Aorta (tissue), 5 donors: ENCODE data around the gene DDX31. TPM values are rescaled to one million over a fixed set of nuclear protein-coding genes. Genes with fewer than 3 reads are reported as not detected.

Source experiments
- ATAC-seq: fragments of 200-7000 bp; cut with Tn5 transposase; one replicate; pipeline ENCODE4 v1.9.1; 2022; ENCODE audit warnings: moderate library complexity; ENCODE audit not compliant: low FRiP score
- DNase-seq, 2 donors: peaks; one replicate each; pipeline ENCODE4 v3.0.0-alpha.2; 2020
- H3K27ac ChIP-seq, 2 donors: one replicate each; pipeline ENCODE4 v1.5.1; 2013; ENCODE audit warnings: low read length in 2 of 2, mild to moderate bottlenecking in 2 of 2, moderate library complexity in 2 of 2, control low read depth in 1 of 2, inconsistent platforms in 1 of 2, low read depth in 1 of 2
- H3K27me3 ChIP-seq, 2 donors: one replicate each; pipeline ENCODE4 v1.6.1; 2013; ENCODE audit warnings: control low read depth in 1 of 2, low read length in 1 of 2, mild to moderate bottlenecking in 1 of 2, moderate library complexity in 1 of 2; ENCODE audit not compliant: insufficient read depth in 2 of 2, control insufficient read depth in 1 of 2
- H3K36me3 ChIP-seq, 2 donors: one replicate each; pipeline ENCODE4 v1.6.1; 2013; ENCODE audit warnings: control low read depth in 1 of 2, low read length in 1 of 2, mild to moderate bottlenecking in 1 of 2; ENCODE audit not compliant: insufficient read depth in 2 of 2, control insufficient read depth in 1 of 2
- H3K4me1 ChIP-seq, 2 donors: one replicate each; pipeline ENCODE4 v1.6.1; 2013; ENCODE audit warnings: low read length in 2 of 2, control low read depth in 1 of 2, mild to moderate bottlenecking in 1 of 2, moderate library complexity in 1 of 2; ENCODE audit not compliant: insufficient read depth in 2 of 2, control insufficient read depth in 1 of 2
- H3K4me3 ChIP-seq, 2 donors: one replicate each; pipeline ENCODE4 v1.5.1; 2013; ENCODE audit warnings: low read length in 2 of 2, control low read depth in 1 of 2, mild to moderate bottlenecking in 1 of 2
- H3K9me3 ChIP-seq: one replicate; pipeline ENCODE4 v1.6.1; 2013; ENCODE audit warnings: mild to moderate bottlenecking, low read length; ENCODE audit not compliant: control insufficient read depth
- WGBS, 2 donors: extraction: QIAGEN DNeasy Blood & Tissue Kit; methylation state at CpG; one replicate each; pipeline ENCODE4 v1.1.7; 2013; 5-methylcytosine and 5-hydroxymethylcytosine counted together
- intact Hi-C, 2 donors: fragments of 100-400 bp; cut with DNase I; formaldehyde crosslinking; loops; one replicate each; pipeline versions ENCODE4 v1.14.2 to v1.15.0; 2022
- polyA plus RNA-seq, 2 donors: library from polyadenylated mRNA; stranded (reverse); fragments of 200-250 nt; gene quantifications; one replicate each; pipeline ENCODE4 v1.2.3, GENCODE V29; 2013
- total RNA-seq, 2 donors: library from RNA; stranded (reverse); fragmentation: NEBNext Ultra II Directional; extraction: Animal tissue kit (Norgen Biotek cat#: 25700); gene quantifications; one replicate each; pipeline ENCODE4 v1.2.1, GENCODE V29; 2021
- donor health status: healthy with polysubstance abuse.
- donor health status: Bipolar disorder and iron deficiency.
- donor health status: DM: no; HTN: no; CAD: no.
- donor health status: DM: no; HTN: no; CAD: no.
- donor health status: DM: yes; HTN: yes; CAD: no.

DDX31 gene
- total and polyA plus RNA-seq, 4 donors: 2.8 to 14.1 (median 10.5) TPM

DNA sequence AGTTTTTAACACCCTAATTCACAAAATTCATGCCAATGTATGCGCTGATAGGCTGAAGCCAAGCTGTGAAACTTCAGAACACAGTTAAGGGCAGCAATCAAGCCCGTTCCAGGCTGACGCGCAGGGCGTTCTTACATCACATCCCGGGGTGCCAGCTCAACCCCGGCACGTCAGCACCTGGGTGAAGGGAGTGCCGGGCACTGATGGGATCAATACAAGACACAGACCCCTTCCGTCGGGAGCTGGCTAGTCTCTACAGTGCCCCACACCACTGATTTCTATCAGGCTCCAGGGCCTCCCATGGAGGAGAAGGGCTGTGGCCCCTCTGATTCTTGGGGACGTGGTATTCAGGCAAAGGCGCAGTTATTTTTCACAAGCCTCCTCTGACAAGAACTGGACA is 75.4 kb downstream of the DDX31 start:
- Histone ChIP-seq H3K27me3 (no peaks in the 10 kb centered on the region), H3K4me1 (no peaks in the 10 kb centered on the region), H3K36me3 (peaks cover 4 to 5% of the 10 kb centered on the region in 2 donors), H3K27ac (no peak overlapping the region), H3K9me3 (no peaks in the 10 kb centered on the region), H3K4me3 (no peak overlapping the region)
- ATAC-seq (no peak), DNase-seq (peak in 1 of 2 donors; percentile 57)
- WGBS, 2 donors: 94% methylated on average over 13 of the region's 13 CpGs
- intact Hi-C loops: no loop called here

DNA sequence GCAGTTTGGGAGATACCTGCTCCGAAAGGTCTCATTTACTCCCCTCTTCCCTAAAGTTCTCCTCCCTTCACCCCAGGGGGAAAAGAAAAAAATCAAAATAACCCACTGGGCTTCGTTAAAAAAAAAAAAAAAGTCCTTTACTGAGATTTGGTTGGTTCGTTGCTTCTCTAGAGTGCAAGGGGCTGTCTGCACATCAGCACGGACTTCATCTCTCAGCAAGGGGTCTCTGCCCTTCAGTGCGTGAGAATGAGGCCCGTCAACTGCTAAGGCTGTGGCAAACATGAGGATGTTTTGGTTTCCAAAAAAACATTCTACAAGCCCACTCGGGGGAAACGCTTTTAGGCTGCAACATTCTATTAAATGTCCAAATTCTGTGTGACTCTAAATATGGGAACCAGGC is 77.3 kb downstream of the DDX31 start:
- peaks cover 0 to 3% of the 10 kb centered on the region in 2 donors for H3K27me3 ChIP-seq
- H3K4me1 ChIP-seq: no peaks in the 10 kb centered on the region
- no peak overlapping the region for H3K27ac ChIP-seq
- whole genome bisulfite sequencing, 2 donors: 74 to 79% methylated on average over 8 of the region's 8 CpGs
- intact Hi-C loops: no loop called here
- DNase-seq (no peak), ATAC-seq (no peak)
- no peaks in the 10 kb centered on the region for H3K9me3 ChIP-seq
- H3K4me3 ChIP-seq: no peak overlapping the region
- peaks cover 2 to 5% of the 10 kb centered on the region in 2 donors for H3K36me3 ChIP-seq

GRCh38 chr9:132591751-132592314 is 78.0 kb downstream of the DDX31 start:
- DNase-seq: no peak
- WGBS, 2 donors: 59 to 61% methylated on average over 9 of the region's 9 CpGs
- peaks cover 0 to 3% of the 10 kb centered on the region in 2 donors for H3K27me3 ChIP-seq

DNA sequence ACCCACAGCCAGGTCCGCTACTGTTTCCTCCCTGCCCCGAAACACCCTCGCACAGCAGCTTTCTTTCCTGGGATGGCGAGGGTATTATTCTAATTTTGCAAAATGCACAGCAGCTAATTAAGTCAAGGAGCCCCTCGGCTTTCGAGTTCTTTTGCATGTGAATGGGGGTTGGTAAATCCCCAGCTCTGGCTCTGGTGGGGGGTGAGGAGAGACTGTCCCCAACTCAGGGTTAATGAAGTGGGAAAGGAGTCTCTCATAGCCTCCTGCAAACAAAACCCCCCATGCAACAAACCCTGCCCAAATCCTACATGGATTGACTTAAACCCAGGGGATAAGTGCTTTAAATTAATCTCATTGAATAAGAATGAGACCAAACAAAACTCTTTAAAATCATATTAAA is 78.5 kb downstream of the DDX31 start:
- no peak for DNase-seq
- 24 to 27% methylated on average over 6 of the region's 6 CpGs for WGBS, 2 donors
- H3K27me3 ChIP-seq: peaks cover 0 to 3% of the 10 kb centered on the region in 2 donors

More at GRCh38 chr9:132591751-132592314, 78.0 kb downstream of the DDX31 start:
- Histone ChIP-seq H3K4me1 (no peaks in the 10 kb centered on the region), H3K9me3 (no peaks in the 10 kb centered on the region), H3K27ac (no peak overlapping the region), H3K36me3 (peaks cover 2 to 5% of the 10 kb centered on the region in 2 donors), H3K4me3 (no peak overlapping the region)
- intact Hi-C loops: no loop called here
- no peak for ATAC-seq

DNA sequence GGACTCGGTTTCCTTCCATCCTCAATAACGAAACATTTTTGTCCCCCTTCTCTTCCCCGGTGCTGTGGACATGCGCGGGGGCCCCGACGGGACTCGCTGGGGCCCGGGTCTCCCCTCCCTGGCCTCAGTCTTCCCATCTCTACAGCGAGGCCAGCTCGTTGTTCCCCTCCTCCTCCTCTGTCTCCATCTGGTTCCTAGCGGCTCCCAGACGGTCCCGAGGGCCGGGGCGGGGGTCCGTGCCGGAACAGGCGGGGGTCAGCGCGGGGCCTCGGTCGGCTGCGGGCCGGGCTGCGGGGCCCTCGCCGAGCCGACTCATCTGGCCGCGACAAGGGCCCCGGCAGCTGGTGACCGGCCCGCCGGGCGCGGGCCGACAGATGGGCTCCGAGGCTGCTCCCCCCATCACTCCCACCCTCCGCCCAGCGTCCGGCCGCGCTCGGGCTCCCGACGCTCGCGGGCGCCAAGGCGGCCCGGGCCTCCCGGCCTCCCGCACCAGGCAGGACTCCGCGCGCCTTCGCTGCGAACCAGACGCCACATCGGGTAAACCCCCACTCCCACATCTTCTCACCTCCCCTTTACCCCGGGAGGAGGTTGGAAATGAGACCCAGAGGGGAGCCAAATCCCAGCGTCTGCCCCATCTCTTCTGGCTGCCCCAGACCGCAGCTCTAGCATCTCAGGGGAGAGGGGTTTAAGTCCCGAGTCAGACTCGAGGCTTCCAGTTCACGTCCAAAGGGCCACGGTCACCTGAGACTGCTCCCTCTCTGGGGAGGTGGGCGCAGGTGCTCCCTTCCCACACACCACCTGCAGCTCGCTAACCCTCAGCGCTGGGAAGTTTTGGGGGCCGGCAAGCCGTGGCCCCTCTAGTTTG is 79.2 kb downstream of the DDX31 start:
- DNase-seq: no peak
- H3K36me3 ChIP-seq: peaks cover 2 to 5% of the 10 kb centered on the region in 2 donors
- no peak overlapping the region for H3K27ac ChIP-seq
- H3K4me3 ChIP-seq: no peak overlapping the region
- H3K27me3 ChIP-seq: peaks cover 0 to 3% of the 10 kb centered on the region in 2 donors
- no peak for ATAC-seq
- H3K4me1 ChIP-seq: no peaks in the 10 kb centered on the region
- WGBS, 2 donors: 2% methylated on average over 51 to 73 of the region's 73 CpGs
- intact Hi-C loops: no loop called here
- H3K9me3 ChIP-seq: no peaks in the 10 kb centered on the region

More for the DNA sequence above, 78.5 kb downstream of the DDX31 start:
- Histone ChIP-seq H3K27ac (no peak overlapping the region), H3K4me3 (no peak overlapping the region), H3K36me3 (peaks cover 2 to 5% of the 10 kb centered on the region in 2 donors), H3K9me3 (no peaks in the 10 kb centered on the region), H3K4me1 (no peaks in the 10 kb centered on the region)
- intact Hi-C loops: no loop called here
- no peak for ATAC-seq

GRCh38 chr9:132590037-132590317 is 79.8 kb downstream of the DDX31 start:
- H3K4me3 ChIP-seq: no peak overlapping the region
- 3 to 4% methylated on average over 17 of the region's 17 CpGs for WGBS, 2 donors
- H3K27ac ChIP-seq: no peak overlapping the region
- peaks cover 2 to 5% of the 10 kb centered on the region in 2 donors for H3K36me3 ChIP-seq
- H3K4me1 ChIP-seq: no peaks in the 10 kb centered on the region
- DNase-seq: no peak
- peaks cover 0 to 3% of the 10 kb centered on the region in 2 donors for H3K27me3 ChIP-seq
- no peaks in the 10 kb centered on the region for H3K9me3 ChIP-seq
- intact Hi-C loops: no loop called here
- ATAC-seq: no peak

- Histone ChIP-seq H3K36me3 (peaks cover 0 to 1% of the 10 kb centered on the region in 2 donors), H3K4me3 (no peak overlapping the region), H3K27me3 (peaks cover 0 to 3% of the 10 kb centered on the region in 2 donors), H3K9me3 (no peaks in the 10 kb centered on the region), H3K4me1 (no peaks in the 10 kb centered on the region), H3K27ac (no peak overlapping the region)
- WGBS, 2 donors: 1 to 2% methylated on average over 52 to 83 of the region's 83 CpGs
- intact Hi-C loops: no loop called here
- DNase-seq (no peak), ATAC-seq (no peak)
Measured at GRCh38 chr9:132589148-132590036, 80.4 kb downstream of the DDX31 start.

- ATAC-seq (no peak), DNase-seq (no peak)
- peaks cover 0 to 3% of the 10 kb centered on the region in 2 donors for H3K27me3 ChIP-seq
- no peaks in the 10 kb centered on the region for H3K9me3 ChIP-seq
- H3K27ac ChIP-seq: no peak overlapping the region
- no peaks in the 10 kb centered on the region for H3K36me3 ChIP-seq
- no peaks in the 10 kb centered on the region for H3K4me1 ChIP-seq
- no peak overlapping the region for H3K4me3 ChIP-seq
- 4 to 6% methylated on average over 28 of the region's 28 CpGs for WGBS, 2 donors
- intact Hi-C loops: no loop called here
Measured at GRCh38 chr9:132588501-132589147, 81.2 kb downstream of the DDX31 start.
